Upper lobe of left lung (tissue), 6 donors: ENCODE data around the gene CHST5. TPM values are rescaled to one million over a fixed set of nuclear protein-coding genes. Genes with fewer than 3 reads are reported as not detected.

Experiments used
- ATAC-seq, 2 donors: fragments of 200-7000 bp; cut with Tn5 transposase; one replicate each; pipeline ENCODE4 v1.9.1; 2022; ENCODE audit warnings: mild to moderate bottlenecking in 2 of 2, moderate library complexity in 2 of 2; ENCODE audit not compliant: low FRiP score in 2 of 2
- DNase-seq, 2 donors: peaks; one replicate each; pipeline ENCODE4 v3.0.0-alpha.2; 2019 to 2020
- H3K27ac ChIP-seq, 4 donors: fragments of 200-600 bp; sonication (generic); one replicate each; pipeline ENCODE4 v1.5.1; 2016 to 2019
- H3K27me3 ChIP-seq, 4 donors: fragments of 200-600 bp; sonication (generic); one replicate each; pipeline ENCODE4 v1.5.1; 2017 to 2019
- H3K36me3 ChIP-seq, 4 donors: fragments of 200-600 bp; sonication (generic); one replicate each; pipeline ENCODE4 v1.5.1; 2016 to 2019
- H3K4me1 ChIP-seq, 4 donors: fragments of 200-600 bp; sonication (generic); one replicate each; pipeline ENCODE4 v1.5.1; 2018 to 2019
- H3K4me3 ChIP-seq, 4 donors: fragments of 200-600 bp; sonication (generic); one replicate each; pipeline ENCODE4 v1.5.1; 2017 to 2019; ENCODE audit warnings: mild to moderate bottlenecking in 2 of 4, moderate library complexity in 1 of 4
- H3K9me3 ChIP-seq, 4 donors: fragments of 200-600 bp; sonication (generic); one replicate each; pipeline ENCODE4 v1.5.1; 2018 to 2019
- CTCF ChIP-seq, 6 experiments: fragments of 450-650 bp in 4 of 6; fragments of 200-600 bp in 2 of 6; sonication (generic) in 2 of 6; IDR thresholded peaks; one replicate each; pipeline ENCODE4 v1.5.1; 2016 to 2019; ENCODE audit warnings: antibody characterized with exemption in 6 of 6
- EP300 ChIP-seq, 4 donors: sonication (generic); formaldehyde crosslinking; IDR thresholded peaks; one replicate each; pipeline ENCODE4 v1.5.1; 2017; ENCODE audit warnings: antibody characterized with exemption in 4 of 4, control low read depth in 2 of 4
- POLR2A ChIP-seq, 4 donors: fragments of 450-650 bp; IDR thresholded peaks; one replicate each; pipeline ENCODE4 v1.5.1; 2016 to 2017; ENCODE audit warnings: antibody characterized with exemption in 4 of 4, mild to moderate bottlenecking in 2 of 4
- POLR2AphosphoS5 ChIP-seq, 2 donors: sonication (generic); formaldehyde crosslinking; IDR thresholded peaks; one replicate each; pipeline ENCODE4 v1.5.1; 2017; ENCODE audit warnings: antibody characterized with exemption in 2 of 2
- WGBS, 2 donors: methylation state at CpG; one replicate each; pipeline ENCODE4 v1.1.5; 2017 to 2018; 5-methylcytosine and 5-hydroxymethylcytosine counted together
- total RNA-seq, 6 donors: library from RNA; depleted of rRNA in 4 of 6; stranded (reverse); fragments of >200 nt in 4 of 6; gene quantifications; one replicate each; pipeline versions ENCODE4 v1.1.0 to v1.2.1, GENCODE V29; 2016 to 2021
- donor health status: DM: no; HTN: no; CAD: no; lungs with moderate emphysema.
- donor health status: DM: no; HTN: yes; CAD: no; lungs with severe emphysema.

Gene CHST5
- total RNA-seq, 6 donors from 2014 or later: 0.11 to 1.7 (median 0.51) TPM; not detected in 3

DNA sequence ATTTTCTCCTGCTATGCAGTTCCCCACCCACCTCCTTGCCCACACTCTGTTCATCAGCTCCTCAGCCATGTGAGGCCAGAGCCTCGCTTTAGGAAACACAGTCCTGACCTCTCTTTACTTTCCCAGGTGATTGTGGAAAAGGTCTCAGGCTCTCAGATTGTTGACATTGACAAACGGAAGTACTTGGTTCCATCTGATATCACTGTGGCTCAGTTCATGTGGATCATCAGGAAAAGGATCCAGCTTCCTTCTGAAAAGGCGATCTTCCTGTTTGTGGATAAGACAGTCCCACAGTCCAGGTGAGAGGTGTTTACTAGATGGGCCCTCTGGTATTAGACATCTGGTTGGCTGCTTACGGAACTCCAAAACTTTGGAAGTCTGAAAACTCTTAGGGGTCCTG is 32.0 kb upstream of the CHST5 start:
- Histone ChIP-seq H3K36me3 (peaks cover 0 to 54% (median 43%) of the 10 kb centered on the region in 4 donors), H3K27ac (no peak overlapping the region), H3K9me3 (no peaks in the 10 kb centered on the region), H3K27me3 (no peaks in the 10 kb centered on the region), H3K4me1 (peaks cover 34 to 64% (median 41%) of the 10 kb centered on the region in 4 donors), H3K4me3 (no peak overlapping the region)
- TF ChIP-seq POLR2AphosphoS5 (IDR thresholded peaks at IDR 0.05) (no peak), CTCF (IDR thresholded peaks at IDR 0.05) (no peak), POLR2A (IDR thresholded peaks at IDR 0.05) (no peak), EP300 (IDR thresholded peaks at IDR 0.05) (no peak)
- DNase-seq: no peak
- WGBS, 2 donors: 74 to 90% methylated on average over 4 of the region's 4 CpGs
- ATAC-seq: no peak

DNA sequence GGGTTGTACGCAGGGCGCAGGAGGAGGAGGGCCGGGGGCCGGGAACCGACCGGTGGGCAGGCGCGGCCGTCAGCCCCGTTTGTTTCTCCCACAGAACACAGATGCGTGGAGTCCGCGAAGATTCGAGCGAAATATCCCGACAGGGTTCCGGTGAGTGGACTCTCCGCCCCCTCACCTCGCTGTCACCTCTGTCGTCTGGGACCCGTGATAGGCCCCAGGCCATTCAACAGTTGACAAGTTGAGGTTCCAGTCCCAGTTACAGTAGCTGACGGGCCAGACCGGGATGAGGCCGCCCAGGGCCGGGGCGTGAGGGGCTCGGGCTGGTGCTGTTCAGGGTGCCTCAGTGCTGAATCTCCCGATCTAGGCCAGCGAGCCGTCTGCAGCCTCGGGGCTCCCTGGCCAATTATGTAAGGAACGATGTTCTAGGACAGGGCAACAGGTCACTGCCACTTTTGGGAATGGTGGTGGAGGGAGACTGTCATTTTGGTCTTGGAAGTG is 30.9 kb upstream of the CHST5 start:
- H3K27me3 ChIP-seq: no peaks in the 10 kb centered on the region
- TF ChIP-seq CTCF (IDR thresholded peaks at IDR 0.05) (no peak), EP300 (IDR thresholded peaks at IDR 0.05) (no peak), POLR2AphosphoS5 (IDR thresholded peaks at IDR 0.05) (no peak), POLR2A (IDR thresholded peaks at IDR 0.05) (no peak)
- peak in 1 of 2 donors; percentile 37 for ATAC-seq
- H3K4me3 ChIP-seq: peak overlapping the region; percentile 80 to 99 (median 96)
- H3K4me1 ChIP-seq: peaks cover 34 to 56% (median 40%) of the 10 kb centered on the region in 4 donors
- WGBS, 2 donors: 0 to 1% methylated on average over 1 to 32 of the region's 32 CpGs
- H3K27ac ChIP-seq: peak overlapping the region; percentile 82 to 89 (median 88)
- peaks cover 0 to 43% (median 32%) of the 10 kb centered on the region in 4 donors for H3K36me3 ChIP-seq
- H3K9me3 ChIP-seq: no peaks in the 10 kb centered on the region
- DNase-seq: peak; percentile 28 to 83

GRCh38 chr16:75566040-75566757 is 30.3 kb upstream of the CHST5 start, which contains the start of gene GABARAPL2:
Gene GABARAPL2 (plus strand): TSS chr16:75566379. CDS start chr16:75566487, 108 bp downstream.
- Histone ChIP-seq H3K4me1 (peaks cover 32 to 50% (median 39%) of the 10 kb centered on the region in 4 donors), H3K27me3 (no peaks in the 10 kb centered on the region), H3K36me3 (peaks cover 0 to 37% (median 27%) of the 10 kb centered on the region in 4 donors), H3K4me3 (peak within 1 kb of the TSS; percentile 80 to 99 (median 96)), H3K9me3 (no peaks in the 10 kb centered on the region), H3K27ac (peak within 1 kb of the TSS; percentile 82 to 89 (median 88))
- peak; percentile 94 to 97 for ATAC-seq
- TF ChIP-seq CTCF (IDR thresholded peaks at IDR 0.05) (no peak), POLR2A (IDR thresholded peaks at IDR 0.05) (peak in 3 of 4 donors; percentile 23 to 94 (median 70)), POLR2AphosphoS5 (IDR thresholded peaks at IDR 0.05) (peak; percentile 87 to 95), EP300 (IDR thresholded peaks at IDR 0.05) (peak in 1 of 4 donors; percentile 17)
- WGBS, 2 donors: 0% methylated on average over 7 to 31 of the region's 69 CpGs
- DNase-seq: peak; percentile 87 to 99

- no peaks in the 10 kb centered on the region for H3K9me3 ChIP-seq
- peaks cover 28 to 46% (median 36%) of the 10 kb centered on the region in 4 donors for H3K4me1 ChIP-seq
- WGBS, 2 donors: 16 to 22% methylated on average over 15 of the region's 15 CpGs
- peak overlapping the region; percentile 80 to 99 (median 96) for H3K4me3 ChIP-seq
- peaks cover 0 to 32% (median 24%) of the 10 kb centered on the region in 4 donors for H3K36me3 ChIP-seq
- H3K27ac ChIP-seq: peak overlapping the region; percentile 82 to 89 (median 88)
- no peak for TF ChIP-seq POLR2A (IDR thresholded peaks at IDR 0.05)
- no peak for TF ChIP-seq EP300 (IDR thresholded peaks at IDR 0.05)
- no peak for TF ChIP-seq CTCF (IDR thresholded peaks at IDR 0.05)
- TF ChIP-seq POLR2AphosphoS5 (IDR thresholded peaks at IDR 0.05): no peak
- no peaks in the 10 kb centered on the region for H3K27me3 ChIP-seq
- no peak for ATAC-seq
- DNase-seq: no peak
Observed at GRCh38 chr16:75565640-75566039, 29.7 kb upstream of the CHST5 start.
